SK-N-SH treated with all-trans-retinoic acid at 6 μM for 48 hours (cell line): ENCODE results near the gene DIAPH1.

Source experiments
- ATAC-seq: fragments of 200-7000 bp; cut with Tn5 transposase; 3 replicates; pipeline ENCODE4 v1.9.1; 2020; ENCODE audit warnings: mild to moderate bottlenecking, moderate library complexity
- ARNTL ChIP-seq: fragments of 450-650 bp; formaldehyde crosslinking; IDR thresholded peaks from 2 replicates; pipeline ENCODE4 v1.5.0; 2020; ENCODE audit warnings: low read depth, mild to moderate bottlenecking, moderate library complexity, borderline replicate concordance
- BACH2 ChIP-seq: fragments of 250-450 bp; sonication (Bioruptor Pico); IDR thresholded peaks from 2 replicates; pipeline ENCODE4 v1.9.0; 2021; ENCODE audit warnings: mild to moderate bottlenecking, borderline replicate concordance
- CREB5 ChIP-seq: fragments of 250-450 bp; sonication (Bioruptor Pico); IDR thresholded peaks from 2 replicates; pipeline ENCODE4 v1.5.1; 2020; ENCODE audit warnings: low read depth, mild to moderate bottlenecking, moderate library complexity
- CSDC2 ChIP-seq: fragments of 250-450 bp; sonication (Bioruptor Pico); IDR thresholded peaks from 2 replicates; pipeline ENCODE4 v1.5.0; 2020; ENCODE audit warnings: mild to moderate bottlenecking, moderate library complexity
- GLIS3 ChIP-seq: fragments of 250-450 bp; sonication (Bioruptor Pico); IDR thresholded peaks from 2 replicates; pipeline ENCODE4 v1.5.0; 2020; ENCODE audit warnings: mild to moderate bottlenecking, moderate library complexity
- OSR1 ChIP-seq: fragments of 250-450 bp; sonication (Bioruptor Pico); IDR thresholded peaks from 2 replicates; pipeline ENCODE4 v1.8.0; 2022; ENCODE audit warnings: moderate library complexity, mild to moderate bottlenecking, inconsistent platforms
- PATZ1 ChIP-seq: fragments of 250-450 bp; sonication (Bioruptor Pico); IDR thresholded peaks from 2 replicates; pipeline ENCODE4 v1.8.0; 2020; ENCODE audit warnings: mild to moderate bottlenecking, moderate library complexity, borderline replicate concordance
- POU6F1 ChIP-seq: fragments of 250-450 bp; sonication (Bioruptor Pico); IDR thresholded peaks from 2 replicates; pipeline ENCODE4 v1.8.0; 2021; ENCODE audit warnings: low read depth, mild to moderate bottlenecking, moderate library complexity, borderline replicate concordance
- RARB ChIP-seq: fragments of 250-450 bp; sonication (Bioruptor Pico); IDR thresholded peaks from 2 replicates; pipeline ENCODE4 v1.8.0; 2021; ENCODE audit warnings: mild to moderate bottlenecking, moderate library complexity
- SNAI2 ChIP-seq: fragments of 250-450 bp; sonication (Bioruptor Pico); IDR thresholded peaks from 2 replicates; pipeline ENCODE4 v1.5.0; 2020; ENCODE audit warnings: mild to moderate bottlenecking, moderate library complexity
- TCF4 ChIP-seq: fragments of 250-450 bp; sonication (Bioruptor Pico); IDR thresholded peaks from 2 replicates; pipeline ENCODE4 v1.8.0; 2021; ENCODE audit warnings: mild to moderate bottlenecking, moderate library complexity, borderline replicate concordance
- TOX ChIP-seq: fragments of 250-450 bp; sonication (Bioruptor Pico); IDR thresholded peaks from 2 replicates; pipeline ENCODE4 v1.8.0; 2021; ENCODE audit warnings: mild to moderate bottlenecking, moderate library complexity, borderline replicate concordance
- TSHZ2 ChIP-seq: fragments of 250-450 bp; sonication (Bioruptor Pico); IDR thresholded peaks from 2 replicates; pipeline ENCODE4 v1.5.0; 2020; ENCODE audit warnings: mild to moderate bottlenecking, moderate library complexity
- ZC3H10 ChIP-seq: fragments of 250-450 bp; sonication (Bioruptor Pico); IDR thresholded peaks from 2 replicates; pipeline ENCODE4 v1.5.1; 2021; ENCODE audit warnings: mild to moderate bottlenecking, moderate library complexity
- ZFP3 ChIP-seq: fragments of 250-450 bp; sonication (Bioruptor Pico); IDR thresholded peaks from 2 replicates; pipeline ENCODE4 v1.5.0; 2020; ENCODE audit warnings: mild to moderate bottlenecking, moderate library complexity
- ZFP30 ChIP-seq: fragments of 450-650 bp; formaldehyde crosslinking; IDR thresholded peaks from 2 replicates; pipeline ENCODE4 v1.5.0; 2022; ENCODE audit warnings: mild to moderate bottlenecking, moderate library complexity
- ZNF70 ChIP-seq: fragments of 450-650 bp; formaldehyde crosslinking; IDR thresholded peaks from 2 replicates; pipeline ENCODE4 v1.5.0; 2020; ENCODE audit warnings: mild to moderate bottlenecking, moderate library complexity
- ZNF8 ChIP-seq: fragments of 450-650 bp; formaldehyde crosslinking; IDR thresholded peaks from 2 replicates; pipeline ENCODE4 v1.5.0; 2020; ENCODE audit warnings: mild to moderate bottlenecking, moderate library complexity

Gene DIAPH1

GRCh38 chr5:141525653-141526052 lies 93.1 kb downstream of the DIAPH1 start:
- TF ChIP-seq TSHZ2 (CRISPR knock-in tag) (0 out of 2 replicates have a peak, but pooled peaks have one; percentile 35), GLIS3 (CRISPR knock-in tag) (0 out of 2 replicates have a peak, but pooled peaks have one; percentile 62), TCF4 (CRISPR knock-in tag) (no peak)
- ATAC-seq = peak; percentile 0; the same call in 1 of the 3 replicates

- peak; percentile 81 for ATAC-seq
- TF ChIP-seq RARB (CRISPR knock-in tag) = no peak
- TF ChIP-seq PATZ1 (CRISPR knock-in tag) = no peak; the same call in 1 of the 2 replicates
- TF ChIP-seq ZNF70 (CRISPR knock-in tag) = peak; percentile 8; the same call in 1 of the 2 replicates
- no peak for TF ChIP-seq BACH2 (CRISPR knock-in tag)
- TF ChIP-seq TSHZ2 (CRISPR knock-in tag) = peak; percentile 57; the same call in 1 of the 2 replicates
- peak; percentile 90 for TF ChIP-seq TCF4 (CRISPR knock-in tag)
- no peak for TF ChIP-seq OSR1
- TF ChIP-seq SNAI2 = no peak
- no peak for TF ChIP-seq TOX (CRISPR knock-in tag)
- no peak for TF ChIP-seq CREB5 (CRISPR knock-in tag)
- no peak for TF ChIP-seq POU6F1 (CRISPR knock-in tag)
- TF ChIP-seq ZNF8 (CRISPR knock-in tag) = no peak
- TF ChIP-seq CSDC2 = no peak
- no peak for TF ChIP-seq ZC3H10 (CRISPR knock-in tag)
- no peak for TF ChIP-seq ARNTL (CRISPR knock-in tag)
- no peak for TF ChIP-seq ZFP30 (CRISPR knock-in tag)
- no peak for TF ChIP-seq GLIS3 (CRISPR knock-in tag)
- TF ChIP-seq ZFP3 (CRISPR knock-in tag) = peak; percentile 37; the same call in 1 of the 2 replicates
- TF ChIP-seq, all 23 proteins: peak for 4
Measured at GRCh38 chr5:141524604-141525597, 93.9 kb downstream of the DIAPH1 start.
